WTC11 (cell line): ENCODE measurements around the gene IL36A. TPM values are rescaled to one million over a fixed set of nuclear protein-coding genes. Genes with fewer than 3 reads are reported as not detected.

Experiments used
- ATAC-seq: fragments of 200-7000 bp; cut with Tn5 transposase; 2 replicates; pipeline ENCODE4 v1.10.0; 2021; ENCODE audit warnings: mild to moderate bottlenecking, moderate library complexity
- CTCF ChIA-PET: fragments of 300-600 bp; sonication (Branson Sonifier 250); formaldehyde crosslinking; loops from one replicate; lab custom pipeline; 2021; ENCODE audit warnings: antibody characterized with exemption; lab: Charles Lee
- POLR2A ChIA-PET: fragments of 350-600 bp; sonication (Branson Sonifier 250); formaldehyde crosslinking; loops from one replicate; lab custom pipeline; 2021; ENCODE audit warnings: antibody characterized with exemption; lab: Charles Lee
- DNase-seq: peaks from one replicate; pipeline ENCODE4 v3.0.0; 2021; ENCODE audit warnings: low spot score
- H3K27ac Mint-ChIP-seq: 2 replicates; pipeline ENCODE4 v1.8.0; 2021; ENCODE audit warnings: mixed read lengths
- H3K27me3 Mint-ChIP-seq: 2 replicates; pipeline ENCODE4 v1.8.0; 2021; ENCODE audit warnings: low read depth, mild to moderate bottlenecking, moderate library complexity, mixed read lengths
- H3K36me3 Mint-ChIP-seq: 2 replicates; pipeline ENCODE4 v1.8.0; 2021; ENCODE audit warnings: mixed read lengths
- H3K4me1 Mint-ChIP-seq: 2 replicates; pipeline ENCODE4 v1.8.0; 2022; ENCODE audit warnings: mixed read lengths
- H3K4me3 Mint-ChIP-seq: 2 replicates; pipeline ENCODE4 v1.8.0; 2021; ENCODE audit warnings: mild to moderate bottlenecking, moderate library complexity, mixed read lengths
- H3K9me3 Mint-ChIP-seq: 2 replicates; pipeline ENCODE4 v1.8.0; 2021; ENCODE audit warnings: mixed read lengths
- AFF4 ChIP-seq: sonication (generic); formaldehyde crosslinking; IDR thresholded peaks from 2 replicates; pipeline ENCODE4 v1.8.1; 2023; ENCODE audit warnings: mild to moderate bottlenecking, missing genetic modification reagents, borderline replicate concordance
- ARID4B ChIP-seq: sonication (generic); formaldehyde crosslinking; IDR thresholded peaks from 2 replicates; pipeline ENCODE4 v1.8.0; 2023; ENCODE audit warnings: missing genetic modification reagents, mild to moderate bottlenecking, borderline replicate concordance
- ATF1 ChIP-seq: sonication (generic); formaldehyde crosslinking; IDR thresholded peaks from 2 replicates; pipeline ENCODE4 v1.8.1; 2023; ENCODE audit warnings: mild to moderate bottlenecking, moderate library complexity, missing genetic modification reagents
- ELF4 ChIP-seq: sonication (generic); formaldehyde crosslinking; IDR thresholded peaks from 2 replicates; pipeline ENCODE4 v1.8.1; 2022; ENCODE audit warnings: low read depth, mild to moderate bottlenecking, moderate library complexity, missing genetic modification reagents
- ERG ChIP-seq: fragments of 250-450 bp; sonication (Bioruptor Pico); IDR thresholded peaks from 2 replicates; pipeline ENCODE4 v1.8.0; 2021; ENCODE audit warnings: mild to moderate bottlenecking
- FOXP1 ChIP-seq: sonication (generic); formaldehyde crosslinking; IDR thresholded peaks from 2 replicates; pipeline ENCODE4 v1.8.0; 2022; ENCODE audit warnings: missing genetic modification reagents, mild to moderate bottlenecking, moderate library complexity, borderline replicate concordance
- GABPB1 ChIP-seq: sonication (generic); formaldehyde crosslinking; IDR thresholded peaks from 2 replicates; pipeline ENCODE4 v1.8.1; 2023; ENCODE audit warnings: mild to moderate bottlenecking, missing genetic modification reagents
- GRHL2 ChIP-seq: fragments of 250-450 bp; sonication (Bioruptor Pico); IDR thresholded peaks from 2 replicates; pipeline ENCODE4 v1.8.0; 2022; ENCODE audit warnings: mild to moderate bottlenecking, moderate library complexity; ENCODE audit not compliant: insufficient replicate concordance, severe bottlenecking
- HMGXB4 ChIP-seq: sonication (generic); formaldehyde crosslinking; IDR thresholded peaks from 2 replicates; pipeline ENCODE4 v1.8.1; 2023; ENCODE audit warnings: mild to moderate bottlenecking, moderate library complexity, missing genetic modification reagents
- NR1H2 ChIP-seq: sonication (generic); formaldehyde crosslinking; IDR thresholded peaks from 2 replicates; pipeline ENCODE4 v1.9.0; 2021; ENCODE audit warnings: mild to moderate bottlenecking, moderate library complexity, missing genetic modification reagents
- RELA ChIP-seq: sonication (generic); formaldehyde crosslinking; IDR thresholded peaks from 2 replicates; pipeline ENCODE4 v1.8.1; 2022; ENCODE audit warnings: missing genetic modification reagents, mild to moderate bottlenecking, borderline replicate concordance
- SMAD3 ChIP-seq: sonication (generic); formaldehyde crosslinking; IDR thresholded peaks from 2 replicates; pipeline ENCODE4 v1.8.0; 2022; ENCODE audit warnings: missing genetic modification reagents, mild to moderate bottlenecking, borderline replicate concordance
- TEAD1 ChIP-seq: sonication (generic); formaldehyde crosslinking; IDR thresholded peaks from 2 replicates; pipeline ENCODE4 v1.8.0; 2022; ENCODE audit warnings: mild to moderate bottlenecking, missing genetic modification reagents
- TP53 ChIP-seq: sonication (generic); formaldehyde crosslinking; IDR thresholded peaks from 2 replicates; pipeline ENCODE4 v1.8.1; 2023; ENCODE audit warnings: mild to moderate bottlenecking, missing genetic modification reagents
- ZNF263 ChIP-seq: sonication (generic); formaldehyde crosslinking; IDR thresholded peaks from 2 replicates; pipeline ENCODE4 v1.8.1; 2022; ENCODE audit warnings: low read depth, mild to moderate bottlenecking, moderate library complexity, missing genetic modification reagents
- ZNF317 ChIP-seq: sonication (generic); formaldehyde crosslinking; IDR thresholded peaks from 2 replicates; pipeline ENCODE4 v1.8.1; 2023; ENCODE audit warnings: low read depth, mild to moderate bottlenecking, moderate library complexity, missing genetic modification reagents, borderline replicate concordance
- ZNF416 ChIP-seq: fragments of 250-450 bp; sonication (Bioruptor Pico); IDR thresholded peaks from 2 replicates; pipeline ENCODE4 v1.9.0; 2021; ENCODE audit warnings: mild to moderate bottlenecking, inconsistent platforms
- ZNF671 ChIP-seq: fragments of 250-450 bp; sonication (Bioruptor Pico); IDR thresholded peaks from 2 replicates; pipeline ENCODE4 v1.8.0; 2021; ENCODE audit warnings: mild to moderate bottlenecking
- total RNA-seq: library from RNA; stranded (reverse); gene quantifications from 3 replicates; pipeline ENCODE4 v1.2.3, GENCODE V29; 2021
- TF ChIP-seq, protein P1 (sequence below): sonication (generic); formaldehyde crosslinking; IDR thresholded peaks from 2 replicates; pipeline ENCODE4 v1.8.1; 2022; ENCODE audit warnings: mild to moderate bottlenecking, missing genetic modification reagents, moderate library complexity, borderline replicate concordance

IL36A gene
- total RNA-seq, 1 experiment from 2014 or later: not detected

DNA sequence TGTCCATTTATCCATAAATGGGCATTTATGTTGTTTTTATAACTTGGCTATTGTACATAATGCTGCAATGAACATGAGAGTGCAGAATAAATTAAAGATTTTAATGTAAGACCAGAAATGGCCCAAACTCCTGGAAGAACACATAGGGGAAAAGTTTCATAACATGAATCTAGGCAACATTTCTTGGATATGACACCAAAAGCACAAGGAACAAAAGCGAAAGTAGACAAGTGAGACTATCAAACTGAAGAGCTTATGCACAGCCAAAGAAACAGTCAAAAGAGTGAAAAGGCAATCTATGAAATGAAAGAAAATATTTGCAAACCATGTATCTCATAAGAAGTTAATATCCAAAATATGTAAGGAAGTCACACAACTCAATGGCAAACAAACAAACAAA, 5.8 kb downstream of the IL36A start (continued):
- no peak for TF ChIP-seq ARID4B (CRISPR knock-in tag)
- TF ChIP-seq, all 79 proteins: peak for 0

GRCh38 chr2:113012436-113013335, 7.4 kb downstream of the IL36A start:
- H3K27me3 Mint-ChIP-seq: peaks cover 36% of the 10 kb centered on the region
- H3K4me1 Mint-ChIP-seq: no peaks in the 10 kb centered on the region
- CTCF ChIA-PET: no interaction called here
- DNase-seq (no peak), ATAC-seq (no peak)
- H3K36me3 Mint-ChIP-seq: no peaks in the 10 kb centered on the region
- H3K9me3 Mint-ChIP-seq: peaks cover 33% of the 10 kb centered on the region
- POLR2A ChIA-PET: no interaction called here
- no peak overlapping the region for H3K27ac Mint-ChIP-seq
- no peak overlapping the region for H3K4me3 Mint-ChIP-seq
- TF ChIP-seq ERG: no peak
- no peak for TF ChIP-seq FOXP1 (CRISPR knock-in tag)
- TF ChIP-seq, protein P1, sequence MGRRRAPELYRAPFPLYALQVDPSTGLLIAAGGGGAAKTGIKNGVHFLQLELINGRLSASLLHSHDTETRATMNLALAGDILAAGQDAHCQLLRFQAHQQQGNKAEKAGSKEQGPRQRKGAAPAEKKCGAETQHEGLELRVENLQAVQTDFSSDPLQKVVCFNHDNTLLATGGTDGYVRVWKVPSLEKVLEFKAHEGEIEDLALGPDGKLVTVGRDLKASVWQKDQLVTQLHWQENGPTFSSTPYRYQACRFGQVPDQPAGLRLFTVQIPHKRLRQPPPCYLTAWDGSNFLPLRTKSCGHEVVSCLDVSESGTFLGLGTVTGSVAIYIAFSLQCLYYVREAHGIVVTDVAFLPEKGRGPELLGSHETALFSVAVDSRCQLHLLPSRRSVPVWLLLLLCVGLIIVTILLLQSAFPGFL (CRISPR knock-in tag): no peak
- TF ChIP-seq AFF4: no peak
- no peak for TF ChIP-seq ATF1 (CRISPR knock-in tag)
- TF ChIP-seq ZNF671 (CRISPR knock-in tag): no peak
- TF ChIP-seq ZNF317 (CRISPR knock-in tag): no peak
- TF ChIP-seq SMAD3: no peak
- TF ChIP-seq TP53 (CRISPR knock-in tag): no peak
- TF ChIP-seq GABPB1: no peak
- TF ChIP-seq ELF4: no peak
- TF ChIP-seq TEAD1: no peak
- TF ChIP-seq NR1H2 (CRISPR knock-in tag): no peak
- no peak for TF ChIP-seq RELA (CRISPR knock-in tag)
- TF ChIP-seq GRHL2: no peak
- no peak for TF ChIP-seq ZNF263 (CRISPR knock-in tag)
- no peak for TF ChIP-seq ZNF416 (CRISPR knock-in tag)
- TF ChIP-seq HMGXB4 (CRISPR knock-in tag): no peak
